OCI-LY3 (cell line): ENCODE results near the gene CPTP.
A peak's percentile ranks its signal among the peaks of the same experiment; 100 is the strongest.

Source experiments
- EZH2phosphoT487 ChIP-seq: fragments of 200-600 bp; shearing (Covaris generic); IDR thresholded peaks from 2 replicates; pipeline ENCODE4 v1.6.1; 2018; ENCODE audit warnings: antibody characterized with exemption, mixed run types, low read depth
- TF ChIP-seq, protein P1 (sequence below): fragments of 200-600, 300-600 bp; sonication (generic); IDR thresholded peaks from 2 replicates; pipeline ENCODE4 v1.5.1; 2014; ENCODE audit warnings: antibody characterized with exemption, low read length, low read depth

DNA sequence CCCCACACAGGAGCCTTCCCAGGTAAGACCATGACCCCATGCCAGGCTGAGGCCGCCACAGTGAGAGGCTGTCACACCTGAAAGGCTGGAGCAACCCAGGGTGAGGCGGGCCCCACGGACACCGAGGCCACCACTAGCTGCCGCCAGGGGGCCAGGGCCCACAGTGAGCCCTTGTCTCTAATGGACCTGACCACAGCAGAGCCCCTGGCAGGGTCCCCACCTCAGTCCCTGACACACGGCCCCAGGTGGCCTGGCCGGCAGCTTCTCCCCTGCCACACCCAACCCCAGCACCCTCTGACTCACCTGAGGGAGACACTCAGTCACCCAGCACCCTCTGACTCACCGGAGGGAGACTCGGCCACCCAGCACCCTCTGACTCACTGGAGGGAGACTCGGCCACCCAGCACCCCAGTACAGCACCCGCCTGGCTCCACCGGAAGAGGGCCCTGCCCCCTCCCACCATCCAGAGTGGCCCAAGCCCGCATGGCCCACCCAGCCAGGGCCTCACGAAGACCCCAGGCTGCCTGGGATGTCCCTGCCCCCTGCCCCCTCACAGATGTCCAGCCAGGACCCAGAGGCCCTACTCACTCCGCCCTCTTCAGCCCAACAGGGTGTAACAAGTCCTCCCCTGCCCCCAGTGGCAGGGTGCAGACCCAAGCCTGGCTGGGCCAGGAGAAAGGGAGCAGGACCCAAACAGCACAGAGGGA, 20.2 kb downstream of the CPTP start:
- no peak for TF ChIP-seq EZH2phosphoT487
- TF ChIP-seq, protein P1, sequence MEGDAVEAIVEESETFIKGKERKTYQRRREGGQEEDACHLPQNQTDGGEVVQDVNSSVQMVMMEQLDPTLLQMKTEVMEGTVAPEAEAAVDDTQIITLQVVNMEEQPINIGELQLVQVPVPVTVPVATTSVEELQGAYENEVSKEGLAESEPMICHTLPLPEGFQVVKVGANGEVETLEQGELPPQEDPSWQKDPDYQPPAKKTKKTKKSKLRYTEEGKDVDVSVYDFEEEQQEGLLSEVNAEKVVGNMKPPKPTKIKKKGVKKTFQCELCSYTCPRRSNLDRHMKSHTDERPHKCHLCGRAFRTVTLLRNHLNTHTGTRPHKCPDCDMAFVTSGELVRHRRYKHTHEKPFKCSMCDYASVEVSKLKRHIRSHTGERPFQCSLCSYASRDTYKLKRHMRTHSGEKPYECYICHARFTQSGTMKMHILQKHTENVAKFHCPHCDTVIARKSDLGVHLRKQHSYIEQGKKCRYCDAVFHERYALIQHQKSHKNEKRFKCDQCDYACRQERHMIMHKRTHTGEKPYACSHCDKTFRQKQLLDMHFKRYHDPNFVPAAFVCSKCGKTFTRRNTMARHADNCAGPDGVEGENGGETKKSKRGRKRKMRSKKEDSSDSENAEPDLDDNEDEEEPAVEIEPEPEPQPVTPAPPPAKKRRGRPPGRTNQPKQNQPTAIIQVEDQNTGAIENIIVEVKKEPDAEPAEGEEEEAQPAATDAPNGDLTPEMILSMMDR: peak; percentile 50
